Measurements from ENCODE around the gene TM4SF4.

- TF ChIP-seq CTCF (conservative IDR thresholded peaks at IDR 0.05 in 1 of 2, IDR thresholded peaks at IDR 0.05 in 1 of 2; ENCODE audit: low read depth in 1 of 2, low read length in 2 of 2), result no peak
- TF ChIP-seq EZH2 (IDR thresholded peaks at IDR 0.05; ENCODE audit: low read length, missing control alignments), result no peak
Observed at GRCh38 chr3:149466192-149466591, 8.3 kb upstream of the TM4SF4 start.
